Heart right ventricle (tissue), 16 donors: ENCODE measurements around the gene E2F1. TPM values are rescaled to one million over a fixed set of nuclear protein-coding genes. Genes with fewer than 3 reads are reported as not detected.

Experiments
- ATAC-seq, 8 donors: fragments of 200-7000 bp; cut with Tn5 transposase; one replicate each; pipeline ENCODE4 v1.9.1; 2020; ENCODE audit warnings: mild to moderate bottlenecking in 8 of 8, moderate library complexity in 8 of 8, moderate number of reproducible peaks in 1 of 8
- DNase-seq, 2 donors: peaks; one replicate each; pipeline ENCODE4 v3.0.0-alpha.2; 2020
- H3K27ac ChIP-seq, 10 donors: fragments of 200-600 bp; sonication (generic) in 2 of 10; one replicate each; pipeline versions ENCODE4 v1.5.0 to v1.8.0; 2020 to 2022; ENCODE audit warnings: mild to moderate bottlenecking in 3 of 10
- H3K27me3 ChIP-seq, 7 donors: fragments of 200-600 bp; one replicate each; pipeline ENCODE4 v1.8.0; 2021 to 2022; ENCODE audit warnings: mild to moderate bottlenecking in 2 of 7
- H3K36me3 ChIP-seq, 9 donors: fragments of 200-600 bp; sonication (generic) in 1 of 9; one replicate each; pipeline versions ENCODE4 v1.5.0 to v1.8.0; 2020 to 2022; ENCODE audit warnings: mild to moderate bottlenecking in 2 of 9
- H3K4me1 ChIP-seq, 9 donors: fragments of 200-600 bp; sonication (generic) in 1 of 9; one replicate each; pipeline versions ENCODE4 v1.5.0 to v1.8.0; 2020 to 2022; ENCODE audit warnings: mild to moderate bottlenecking in 4 of 9
- H3K4me3 ChIP-seq, 10 donors: fragments of 200-600 bp; sonication (generic) in 2 of 10; one replicate each; pipeline versions ENCODE4 v1.5.0 to v1.8.0; 2020 to 2022; ENCODE audit warnings: mild to moderate bottlenecking in 7 of 10, moderate library complexity in 2 of 10
- H3K9me3 ChIP-seq, 11 donors: fragments of 200-600 bp in 10 of 11; sonication (generic) in 2 of 11; one replicate each; pipeline versions ENCODE4 v1.5.0 to v1.8.0; 2013 to 2022; ENCODE audit warnings: mild to moderate bottlenecking in 2 of 11, control low read depth in 1 of 11, moderate library complexity in 1 of 11
- CTCF ChIP-seq, 9 donors: fragments of 200-600 bp; sonication (generic) in 2 of 9; IDR thresholded peaks; one replicate each; pipeline versions ENCODE4 v1.5.0 to v1.8.0; 2021 to 2022; ENCODE audit warnings: antibody characterized with exemption in 9 of 9, mild to moderate bottlenecking in 5 of 9, moderate library complexity in 1 of 9
- WGBS, 2 donors: extraction: QIAGEN DNeasy Blood & Tissue Kit; methylation state at CpG; one replicate each; pipeline ENCODE4 v1.1.7; 2013; ENCODE audit warnings: inconsistent platforms in 1 of 2; 5-methylcytosine and 5-hydroxymethylcytosine counted together
- intact Hi-C, 10 donors: fragments of 100-400 bp; cut with DNase I; formaldehyde crosslinking; loops; one replicate each; pipeline versions ENCODE4 v1.11.1 to v1.14.2; 2022
- polyA plus RNA-seq, 2 donors: library from polyadenylated mRNA; stranded (reverse); fragments of 200-250 nt; gene quantifications; one replicate each; pipeline ENCODE4 v1.2.3, GENCODE V29; 2013
- total RNA-seq, 10 donors: library from RNA; stranded (reverse); fragmentation: NEBNext Ultra II Directional in 3 of 10; extraction: Animal tissue kit (Norgen Biotek cat#: 25700) in 3 of 10; gene quantifications; one replicate each; pipeline versions ENCODE4 v1.2.1 to v1.2.4, GENCODE V29; 2021 to 2023
- donor health status: Arrhythmogenic right ventricular cardiomyopathy.
- donor health status: ischemic (EF 13 %, LVEDD 7.1; RV severe dilation, severe dysfunction).
- donor health status: healthy with polysubstance abuse.
- donor health status: DM: no; HTN: yes; CAD: no.
- donor health status: DM: no; HTN: no; CAD: no.
- donor health status: ischemic (EF 25% LVEDD 6.9; RV normal size, moderate dysfunction).
- donor health status: ischemic (EF 25% LVEDD 5.7; RV mildly dilated, moderate dysfunction).
- donor health status: healthy.
- donor health status: DM: yes; HTN: yes; CAD: no.
- donor health status: Ischemic cardiomyopathy.
- donor health status: ischemic (EF 35%, LVEDD 5.7; RV mildly dilated, moderate dysfunction).
- donor health status: nonischemic (EF 11% LVEDD 7.7; RV severe dilation, severe dysfunction).
- donor health status: DM: yes; HTN: yes; CAD: no.
- donor health status: PGD.
- donor health status: ischemic (EF 29% LVEDD 5.4; RV normal size, mild dysfunction).
- donor health status: nonischemic (EF 23%, LVEDD 6.1; RV moderate dilation, normal function).

E2F1 gene
- total and polyA plus RNA-seq, 12 donors, result 0.44 to 3.4 (median 1.2) TPM

- no peak overlapping the region for H3K27ac ChIP-seq
- no peaks in the 10 kb centered on the region for H3K27me3 ChIP-seq
- DNase-seq, result no peak
- no peak overlapping the region for H3K4me3 ChIP-seq
- H3K9me3 ChIP-seq, result no peaks in the 10 kb centered on the region
- H3K36me3 ChIP-seq, result peaks cover 4 to 61% (median 39%) of the 10 kb centered on the region in 9 donors
- peaks cover 0 to 34% (median 28%) of the 10 kb centered on the region in 9 donors for H3K4me1 ChIP-seq
- intact Hi-C loops, result loop anchor here in 1 of 10 donors (5.0 kb wide), 1 partner anchor 188 kb away; no protein-coding TSS in a partner anchor
- WGBS, 2 donors, result 95% methylated on average over 2 of the region's 2 CpGs
- no peak for TF ChIP-seq CTCF (IDR thresholded peaks at IDR 0.05)
- ATAC-seq, result no peak
These were observed 40.8 kb downstream of the E2F1 start for GRCh38 chr20:33645396-33645795.

- Histone ChIP-seq H3K9me3 (no peaks in the 10 kb centered on the region), H3K4me1 (peaks cover 0 to 34% (median 28%) of the 10 kb centered on the region in 9 donors), H3K4me3 (no peak overlapping the region), H3K27me3 (no peaks in the 10 kb centered on the region), H3K27ac (no peak overlapping the region), H3K36me3 (peaks cover 5 to 65% (median 43%) of the 10 kb centered on the region in 9 donors)
- WGBS, 2 donors, result 78 to 79% methylated on average over 4 of the region's 4 CpGs
- TF ChIP-seq CTCF (IDR thresholded peaks at IDR 0.05), result no peak
- intact Hi-C loops, result loop anchor here in 1 of 10 donors (5.0 kb wide), 1 partner anchor 188 kb away; no protein-coding TSS in a partner anchor
- DNase-seq (no peak), ATAC-seq (no peak)
These were observed 41.2 kb downstream of the E2F1 start for GRCh38 chr20:33645072-33645358.

- DNase-seq, result no peak
- Histone ChIP-seq H3K4me3 (no peak overlapping the region), H3K4me1 (peaks cover 0 to 33% (median 25%) of the 10 kb centered on the region in 9 donors), H3K9me3 (no peaks in the 10 kb centered on the region), H3K27ac (no peak overlapping the region), H3K27me3 (no peaks in the 10 kb centered on the region), H3K36me3 (peaks cover 5 to 70% (median 45%) of the 10 kb centered on the region in 9 donors)
- intact Hi-C loops, result loop anchor here in 1 of 10 donors (5.0 kb wide), 1 partner anchor 187 kb away; no protein-coding TSS in a partner anchor
- ATAC-seq, result no peak
- WGBS, 2 donors, result 85 to 90% methylated on average over 28 of the region's 28 CpGs
- no peak for TF ChIP-seq CTCF (IDR thresholded peaks at IDR 0.05)
These were observed 41.7 kb downstream of the E2F1 start for GRCh38 chr20:33644313-33645071.

- Histone ChIP-seq H3K27ac (no peak overlapping the region), H3K4me3 (no peak overlapping the region), H3K36me3 (peaks cover 5 to 96% (median 58%) of the 10 kb centered on the region in 9 donors), H3K9me3 (no peaks in the 10 kb centered on the region), H3K4me1 (peaks cover 0 to 4% (median 0%) of the 10 kb centered on the region in 9 donors), H3K27me3 (no peaks in the 10 kb centered on the region)
- WGBS, 2 donors, result 76 to 80% methylated on average over 13 of the region's 13 CpGs
- no peak for DNase-seq
- no peak for ATAC-seq
- intact Hi-C loops, result no loop called here
- TF ChIP-seq CTCF (IDR thresholded peaks at IDR 0.05), result no peak
These were observed 45.9 kb downstream of the E2F1 start for GRCh38 chr20:33640287-33640686.
